Skeletal muscle satellite cell (primary cell): ENCODE data around the gene IFNAR1. TPM values are rescaled to one million over a fixed set of nuclear protein-coding genes. Genes with fewer than 3 reads are reported as not detected.

ENCODE experiments used
- H3K27me3 ChIP-seq: 2 replicates; pipeline ENCODE4 v1.7.0; 2013; ENCODE audit warnings: low read length; ENCODE audit not compliant: control insufficient read depth, insufficient read depth
- H3K36me3 ChIP-seq: 2 replicates; pipeline ENCODE4 v1.7.0; 2013; ENCODE audit warnings: mild to moderate bottlenecking, control low read depth, low read length; ENCODE audit not compliant: insufficient read depth
- H3K4me1 ChIP-seq: 2 replicates; pipeline ENCODE4 v1.7.0; 2013; ENCODE audit warnings: low read length; ENCODE audit not compliant: control insufficient read depth, insufficient read depth
- H3K4me2 ChIP-seq: 2 replicates; pipeline ENCODE4 v1.7.0; 2013; ENCODE audit warnings: mild to moderate bottlenecking, low read length
- H3K4me3 ChIP-seq: 2 replicates; pipeline ENCODE4 v1.7.0; 2013; ENCODE audit warnings: low read length
- H3K9ac ChIP-seq: 2 replicates; pipeline ENCODE4 v1.7.0; 2013; ENCODE audit warnings: mild to moderate bottlenecking, low read depth, low read length, moderate library complexity
- H3K9me3 ChIP-seq: replicated peaks from 2 replicates; pipeline ENCODE4 v1.7.0; 2013; ENCODE audit warnings: mild to moderate bottlenecking, control low read depth, low read length
- total RNA-seq: library from RNA; depleted of rRNA; stranded (reverse); fragments of >200 nt; gene quantifications from 2 replicates; pipeline ENCODE4 v1.2.3, GENCODE V29; 2012; rRNA removed

IFNAR1 gene
- 13.1 and 14.4 TPM in 2 replicates for total RNA-seq

DNA sequence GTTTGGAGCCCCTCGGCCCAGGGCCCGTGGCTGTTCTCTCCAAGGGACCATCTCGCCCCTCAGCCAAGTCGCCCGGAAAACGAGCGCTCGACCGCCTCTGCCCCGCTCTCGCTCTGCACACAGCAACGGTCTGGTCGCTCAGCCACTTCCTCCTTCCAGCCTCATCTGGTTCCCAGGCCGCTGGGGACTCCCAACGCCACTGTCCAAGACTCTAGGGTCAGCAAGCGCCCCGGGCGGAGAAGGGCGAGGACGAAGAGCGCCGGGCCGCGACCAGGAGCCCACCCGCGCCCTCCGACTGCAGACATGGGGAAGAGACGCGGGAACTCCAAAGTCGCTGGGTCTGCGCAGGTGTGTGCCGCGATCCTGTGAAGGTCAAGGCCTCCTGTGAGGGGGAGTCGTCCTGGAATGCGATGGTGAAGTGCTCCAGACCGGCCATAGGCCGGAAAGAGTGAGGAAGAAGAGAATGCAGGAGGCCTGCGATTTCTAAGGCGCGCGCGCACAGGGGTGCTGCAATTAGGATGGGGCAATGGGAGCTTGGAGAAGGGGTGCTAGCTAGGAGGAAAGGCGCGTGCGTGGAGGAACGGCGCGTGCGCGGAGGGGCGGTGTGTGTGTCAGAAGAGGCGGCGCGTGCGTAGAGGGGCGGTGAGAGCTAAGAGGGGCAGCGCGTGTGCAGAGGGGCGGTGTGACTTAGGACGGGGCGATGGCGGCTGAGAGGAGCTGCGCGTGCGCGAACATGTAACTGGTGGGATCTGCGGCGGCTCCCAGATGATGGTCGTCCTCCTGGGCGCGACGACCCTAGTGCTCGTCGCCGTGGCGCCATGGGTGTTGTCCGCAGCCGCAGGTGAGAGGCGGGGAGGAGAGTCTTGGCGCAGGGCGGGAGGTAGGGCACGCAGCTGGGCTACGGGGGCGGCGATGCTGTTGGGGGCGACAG, at the start of gene IFNAR1:
Gene IFNAR1, plus strand, starts transcription at position 680 of the 931 bp plus-strand sequence. Its CDS starts 86 bp downstream, at position 766.
- Histone ChIP-seq H3K4me3 (peak within 1 kb of the TSS; percentile 95), H3K4me1 (peaks cover 7% of the 10 kb centered on the region), H3K27me3 (peaks cover 3% of the 10 kb centered on the region), H3K9me3 (no peaks in the 10 kb centered on the region), H3K9ac (peak within 1 kb of the TSS; percentile 94), H3K4me2 (peak within 1 kb of the TSS; percentile 97), H3K36me3 (no peaks in the 10 kb centered on the region)

DNA sequence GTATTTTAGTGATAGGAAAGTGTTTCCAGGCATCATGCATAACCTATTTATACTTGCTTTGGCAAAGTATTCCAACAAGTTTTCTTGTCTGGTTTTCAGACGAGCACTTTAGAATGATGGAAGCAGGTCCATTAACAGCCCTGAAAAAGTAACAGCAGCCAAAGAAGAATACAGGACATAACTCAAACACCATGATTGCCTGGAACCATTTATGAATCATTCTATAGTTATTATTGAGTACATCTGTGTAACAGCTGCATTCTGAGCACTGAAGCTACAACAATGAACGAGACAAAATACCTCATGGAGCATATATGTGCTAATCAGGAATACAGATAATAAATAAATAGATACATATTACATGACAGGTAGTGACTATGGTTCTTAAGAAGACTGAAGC, 46.0 kb upstream of the IFNAR1 start:
- Histone ChIP-seq H3K27me3 (no peaks in the 10 kb centered on the region), H3K9ac (no peak overlapping the region), H3K4me1 (no peaks in the 10 kb centered on the region), H3K4me2 (no peak overlapping the region), H3K36me3 (peaks cover 43% of the 10 kb centered on the region), H3K4me3 (no peak overlapping the region), H3K9me3 (peaks cover 4% of the 10 kb centered on the region)

DNA sequence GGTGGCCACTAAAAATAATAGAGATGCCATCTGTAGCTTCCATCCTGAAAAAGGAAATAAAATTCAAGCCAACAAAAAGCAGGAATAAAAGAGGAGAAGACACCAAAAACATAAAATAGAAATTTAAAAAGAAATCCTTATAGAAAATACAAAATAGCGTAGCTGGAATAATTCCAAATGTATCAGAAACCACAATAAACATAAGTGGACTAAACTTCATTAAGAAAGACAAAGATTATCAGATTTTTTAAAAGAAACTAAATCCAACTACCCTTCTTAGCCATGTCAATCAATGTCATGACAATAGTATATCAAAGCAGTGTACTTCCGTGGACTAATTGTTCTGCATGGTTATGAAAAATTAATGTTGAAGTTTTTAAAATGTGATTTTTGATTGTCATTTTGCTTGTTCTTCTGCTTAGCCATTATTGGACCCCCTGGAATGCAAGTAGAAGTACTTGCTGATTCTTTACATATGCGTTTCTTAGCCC, 45.4 kb upstream of the IFNAR1 start:
- no peak overlapping the region for H3K4me3 ChIP-seq
- no peaks in the 10 kb centered on the region for H3K4me1 ChIP-seq
- H3K36me3 ChIP-seq = peaks cover 46% of the 10 kb centered on the region
- H3K4me2 ChIP-seq = no peak overlapping the region
- H3K9me3 ChIP-seq = peaks cover 4% of the 10 kb centered on the region
- H3K9ac ChIP-seq = no peak overlapping the region
- no peaks in the 10 kb centered on the region for H3K27me3 ChIP-seq

DNA sequence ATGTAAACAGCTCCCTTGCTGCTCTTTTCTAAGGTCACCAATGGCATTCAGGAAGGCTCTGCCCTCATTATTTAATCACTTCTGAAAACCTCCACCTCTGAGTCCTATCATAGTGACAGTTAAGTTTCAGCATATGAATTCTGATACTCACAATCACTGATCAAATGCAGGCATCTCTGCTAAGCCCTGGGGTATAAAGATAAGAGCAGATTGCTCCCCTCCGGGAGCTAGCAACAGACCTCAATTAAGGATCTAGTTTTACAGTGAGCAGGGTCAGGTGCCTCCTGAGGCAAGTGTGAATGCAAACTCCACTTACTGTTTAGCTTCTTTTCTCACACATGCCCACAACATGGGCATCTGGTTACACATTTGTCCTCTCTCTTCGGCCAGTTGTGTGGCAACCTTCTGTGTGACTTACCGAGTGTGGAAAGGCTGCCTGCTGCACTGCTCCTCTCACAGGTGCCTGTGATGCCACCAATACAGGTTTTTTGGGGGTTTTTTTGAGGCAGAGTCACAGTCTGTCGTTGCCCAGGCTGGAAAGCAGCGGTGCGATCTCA, 43.6 kb upstream of the IFNAR1 start:
- H3K9me3 ChIP-seq = peaks cover 4% of the 10 kb centered on the region
- H3K27me3 ChIP-seq = no peaks in the 10 kb centered on the region
- H3K9ac ChIP-seq = no peak overlapping the region
- H3K36me3 ChIP-seq = peaks cover 62% of the 10 kb centered on the region
- H3K4me3 ChIP-seq = no peak overlapping the region
- peaks cover 3% of the 10 kb centered on the region for H3K4me1 ChIP-seq
- H3K4me2 ChIP-seq = no peak overlapping the region

DNA sequence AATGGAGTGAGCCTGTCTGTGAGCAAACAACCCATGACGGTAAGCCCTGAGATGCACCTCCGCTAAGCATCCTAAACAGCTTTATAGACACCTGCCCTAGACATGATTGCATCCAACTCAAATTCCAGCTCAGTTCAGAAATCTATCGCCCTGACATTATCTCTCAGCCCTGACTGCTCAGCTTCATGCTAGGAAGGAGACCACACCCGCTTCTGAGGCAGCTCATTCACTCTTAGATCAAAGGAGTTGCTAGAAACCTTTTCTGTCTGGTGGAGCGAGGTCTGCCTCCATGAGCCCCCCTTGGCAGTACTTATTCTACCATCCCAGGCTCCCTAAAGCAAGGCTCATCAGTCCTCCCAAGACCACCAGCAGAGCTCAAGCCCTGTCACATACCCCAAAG, 41.6 kb upstream of the IFNAR1 start:
- Histone ChIP-seq H3K4me3 (no peak overlapping the region), H3K9me3 (peaks cover 4% of the 10 kb centered on the region), H3K4me1 (peaks cover 14% of the 10 kb centered on the region), H3K27me3 (no peaks in the 10 kb centered on the region), H3K36me3 (peaks cover 58% of the 10 kb centered on the region), H3K4me2 (no peak overlapping the region), H3K9ac (no peak overlapping the region)

DNA sequence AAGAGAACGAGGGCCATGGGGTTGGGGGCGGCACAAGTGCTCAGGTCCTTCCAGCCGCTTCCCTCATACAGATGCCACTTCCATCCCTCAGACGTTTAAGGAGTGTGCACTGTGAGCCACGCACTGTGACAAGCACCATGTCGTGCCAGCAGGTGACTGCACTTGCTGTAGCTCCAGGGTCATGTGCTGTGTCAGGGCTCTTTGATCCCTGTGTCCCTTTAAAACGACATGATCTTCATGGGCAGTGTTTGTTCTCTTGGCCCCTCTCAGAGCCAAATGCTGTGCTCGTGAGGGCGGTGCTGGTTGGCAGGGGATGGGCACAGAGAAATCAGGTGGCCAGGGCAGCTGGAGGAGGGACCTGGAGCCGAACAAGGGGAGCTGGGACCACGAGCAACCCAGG, 38.7 kb upstream of the IFNAR1 start:
- H3K4me3 ChIP-seq = no peak overlapping the region
- H3K4me1 ChIP-seq = peaks cover 14% of the 10 kb centered on the region
- no peak overlapping the region for H3K9ac ChIP-seq
- peaks cover 36% of the 10 kb centered on the region for H3K36me3 ChIP-seq
- no peak overlapping the region for H3K4me2 ChIP-seq
- H3K27me3 ChIP-seq = no peaks in the 10 kb centered on the region
- H3K9me3 ChIP-seq = no peaks in the 10 kb centered on the region

DNA sequence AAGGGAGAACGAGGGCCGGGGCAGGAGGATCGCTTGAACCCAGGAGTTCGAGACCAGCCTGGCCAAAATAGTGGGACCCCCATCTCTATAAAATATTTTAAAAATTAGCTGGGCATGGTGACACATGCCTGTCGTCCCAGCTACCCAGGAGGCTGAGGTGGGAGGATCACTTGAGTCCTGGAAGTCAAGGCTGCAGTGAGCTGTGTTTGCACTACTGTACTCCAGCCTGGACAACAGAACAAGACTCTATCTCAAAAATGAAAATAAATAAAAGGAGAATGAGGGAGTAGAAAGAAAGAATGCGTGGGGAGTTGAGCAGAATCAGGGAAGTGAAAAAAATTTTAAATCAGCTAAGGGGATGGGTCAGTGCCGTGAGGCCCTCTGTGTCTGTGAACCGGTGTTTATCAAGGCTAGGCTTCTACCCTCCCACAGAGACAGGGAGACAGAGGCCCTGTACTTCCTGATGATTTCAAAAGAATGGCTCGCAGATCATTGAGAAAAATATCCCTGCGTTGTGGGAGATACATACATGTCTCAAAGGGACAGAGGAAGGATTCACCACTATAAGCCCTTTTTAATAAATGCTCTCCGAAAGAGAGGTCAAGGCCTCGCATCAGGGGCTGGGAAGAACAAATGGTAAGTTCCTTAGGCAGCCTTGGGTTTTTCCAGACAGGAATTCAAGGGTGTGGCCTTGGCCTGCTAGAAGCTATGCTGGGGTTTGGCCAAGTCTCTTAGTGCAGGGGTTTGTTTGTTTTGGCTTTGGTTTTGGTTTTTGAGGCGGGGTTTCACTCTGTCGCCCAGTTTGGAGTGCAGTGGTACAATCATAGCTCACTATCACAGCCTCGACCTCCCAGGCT, 37.9 kb upstream of the IFNAR1 start:
- peaks cover 33% of the 10 kb centered on the region for H3K36me3 ChIP-seq
- no peaks in the 10 kb centered on the region for H3K27me3 ChIP-seq
- H3K9ac ChIP-seq = no peak overlapping the region
- no peak overlapping the region for H3K4me3 ChIP-seq
- no peaks in the 10 kb centered on the region for H3K9me3 ChIP-seq
- peaks cover 14% of the 10 kb centered on the region for H3K4me1 ChIP-seq
- H3K4me2 ChIP-seq = peak overlapping the region; percentile 19

DNA sequence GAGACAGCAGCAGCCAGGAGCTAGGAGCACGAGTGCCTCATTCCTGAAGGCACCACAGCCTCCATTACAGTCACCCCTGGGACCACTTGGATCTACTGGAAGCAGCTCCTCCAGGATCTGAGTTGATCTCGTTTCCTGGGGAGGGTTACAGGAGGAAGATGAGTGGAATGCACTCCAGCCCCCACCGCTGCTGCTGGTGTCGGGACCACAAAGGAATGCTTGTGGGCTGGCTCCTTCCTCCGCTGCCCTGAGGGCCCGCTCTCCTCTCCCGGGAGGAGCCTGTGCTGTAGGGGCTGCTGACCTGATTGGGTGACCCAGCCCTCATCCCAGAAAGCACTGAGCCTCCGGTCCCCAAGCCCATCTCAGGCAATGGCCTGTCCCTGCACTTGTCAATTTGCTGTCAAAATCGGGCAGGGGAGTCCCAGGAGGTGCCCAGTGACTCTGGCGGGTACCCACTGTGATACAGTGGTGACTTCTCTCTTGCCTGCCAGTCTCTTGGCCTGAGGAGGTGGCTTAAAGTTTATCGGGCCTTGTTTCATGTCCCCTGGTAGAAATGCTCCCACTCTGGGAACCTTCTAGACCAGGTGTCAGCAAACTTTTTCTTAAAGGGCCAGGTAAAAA, 35.5 kb upstream of the IFNAR1 start:
- Histone ChIP-seq H3K4me3 (no peak overlapping the region), H3K27me3 (no peaks in the 10 kb centered on the region), H3K4me2 (no peak overlapping the region), H3K9ac (no peak overlapping the region), H3K4me1 (peaks cover 14% of the 10 kb centered on the region), H3K36me3 (peaks cover 22% of the 10 kb centered on the region), H3K9me3 (no peaks in the 10 kb centered on the region)

DNA sequence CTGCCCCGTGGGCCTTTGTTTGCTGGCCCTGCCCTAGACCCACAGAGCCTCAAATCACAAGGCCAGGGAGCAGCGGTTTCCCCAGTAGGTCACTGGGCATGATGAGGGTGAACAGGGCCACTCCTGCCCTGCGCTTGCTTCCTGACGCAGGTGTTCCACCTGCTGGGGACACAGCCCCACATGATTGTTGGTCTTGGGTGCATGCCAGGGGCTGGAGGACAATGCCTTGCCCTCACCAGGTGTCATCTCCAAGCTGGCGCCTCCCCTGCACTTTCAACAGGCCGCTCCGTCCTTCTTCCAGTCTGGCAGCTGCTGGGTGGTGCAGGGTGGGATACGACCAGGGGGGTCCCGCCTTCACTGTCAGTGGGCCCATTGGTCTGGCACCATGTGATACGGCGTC, 34.3 kb upstream of the IFNAR1 start:
- Histone ChIP-seq H3K4me2 (no peak overlapping the region), H3K4me3 (no peak overlapping the region), H3K4me1 (peaks cover 14% of the 10 kb centered on the region), H3K27me3 (no peaks in the 10 kb centered on the region), H3K9ac (no peak overlapping the region), H3K36me3 (peaks cover 13% of the 10 kb centered on the region), H3K9me3 (no peaks in the 10 kb centered on the region)

DNA sequence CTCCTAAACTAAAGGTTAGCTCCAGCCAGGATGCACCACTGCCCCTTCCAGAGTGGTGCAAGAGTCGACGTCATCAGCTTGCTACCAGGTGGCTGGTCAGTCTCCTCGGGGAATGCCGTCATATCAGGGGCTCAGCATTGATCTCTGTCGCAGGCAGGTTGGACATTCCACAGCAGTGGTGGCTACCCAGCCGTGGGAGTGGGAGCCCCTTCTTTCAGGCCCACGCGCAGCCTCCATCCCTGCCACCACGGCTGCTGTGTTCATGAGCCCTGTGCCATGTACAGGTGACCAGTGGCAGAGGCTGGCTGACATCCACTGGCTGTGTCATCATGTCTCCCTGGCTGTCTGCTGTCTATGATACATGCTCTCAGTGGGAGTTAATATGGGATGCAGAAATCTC, 33.1 kb upstream of the IFNAR1 start:
- H3K36me3 ChIP-seq = peaks cover 8% of the 10 kb centered on the region
- no peak overlapping the region for H3K9ac ChIP-seq
- H3K4me3 ChIP-seq = no peak overlapping the region
- H3K4me2 ChIP-seq = no peak overlapping the region
- H3K4me1 ChIP-seq = peaks cover 6% of the 10 kb centered on the region
- H3K9me3 ChIP-seq = no peaks in the 10 kb centered on the region
- H3K27me3 ChIP-seq = no peaks in the 10 kb centered on the region

DNA sequence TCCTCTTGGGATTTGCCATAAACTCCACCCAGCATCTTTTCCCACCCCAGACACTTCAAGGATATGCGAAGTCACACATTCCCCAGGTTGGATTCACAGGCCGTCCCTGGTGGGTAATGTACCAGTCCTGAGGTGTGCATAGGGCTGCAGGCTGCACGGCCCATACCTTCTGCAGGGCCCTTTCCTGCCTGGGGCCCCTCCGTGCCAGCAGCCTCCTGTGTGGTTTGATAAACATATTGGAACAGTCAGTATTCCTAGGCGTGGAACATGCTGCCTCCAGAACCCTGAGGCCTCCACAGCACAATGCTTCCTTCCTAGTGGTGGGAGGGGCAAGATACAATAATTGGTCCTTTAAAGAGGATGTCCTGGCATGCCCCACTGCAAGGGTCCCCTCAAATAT, 32.0 kb upstream of the IFNAR1 start:
- Histone ChIP-seq H3K27me3 (no peaks in the 10 kb centered on the region), H3K9ac (no peak overlapping the region), H3K9me3 (no peaks in the 10 kb centered on the region), H3K4me1 (no peaks in the 10 kb centered on the region), H3K4me2 (no peak overlapping the region), H3K36me3 (peaks cover 8% of the 10 kb centered on the region), H3K4me3 (no peak overlapping the region)
